GM19324 (cell line): ENCODE data around the gene HRH4.

ENCODE experiments used
- ATAC-seq: cut with Tn5 transposase; IDR thresholded peaks from one replicate; pipeline ENCODE4 v1.9.1; 2021; ENCODE audit warnings: mild to moderate bottlenecking, moderate library complexity; ENCODE audit not compliant: unreplicated experiment, low FRiP score

The HRH4 gene

DNA sequence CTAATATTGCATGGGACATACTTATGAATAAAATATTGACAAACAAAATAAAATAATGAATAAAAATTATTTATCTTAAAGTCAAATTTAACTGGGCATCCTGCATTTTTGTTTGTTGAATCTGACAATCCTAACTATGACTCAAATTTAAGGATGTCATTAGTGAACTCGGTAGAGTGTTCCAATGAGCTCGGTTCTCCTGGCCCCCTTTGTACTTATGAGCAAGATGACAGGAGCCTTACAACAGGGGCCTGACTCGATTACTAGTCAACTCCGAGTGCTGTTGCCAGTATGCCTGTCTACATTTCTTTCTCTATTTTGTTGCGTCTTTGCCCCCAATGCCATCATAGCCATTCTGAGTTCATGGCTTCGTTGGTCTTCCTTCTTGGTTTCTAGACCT is 40.3 kb downstream of the HRH4 start:
- ATAC-seq = no peak

GRCh38 chr18:24502667-24503523 is 42.5 kb downstream of the HRH4 start:
- no peak for ATAC-seq

DNA sequence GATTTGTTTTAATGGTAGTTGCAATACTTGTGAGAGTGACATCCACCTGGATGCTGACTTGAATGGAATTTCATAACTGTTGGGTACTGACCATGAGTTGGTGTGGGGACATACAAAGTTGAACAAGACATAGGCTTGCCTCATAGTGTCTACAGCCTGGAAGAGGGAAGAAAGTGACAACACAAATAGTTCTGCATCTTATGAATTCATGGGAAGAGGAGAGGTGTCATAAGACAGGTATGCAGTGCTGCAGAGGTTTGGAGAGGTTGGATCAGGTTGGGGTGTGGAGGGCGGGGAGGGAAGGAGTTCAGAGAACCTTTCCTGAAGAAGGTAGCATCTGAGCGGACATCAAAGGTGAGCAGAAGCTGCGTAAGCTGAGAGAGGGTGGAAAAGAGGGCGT is 44.0 kb downstream of the HRH4 start:
- ATAC-seq = no peak

DNA sequence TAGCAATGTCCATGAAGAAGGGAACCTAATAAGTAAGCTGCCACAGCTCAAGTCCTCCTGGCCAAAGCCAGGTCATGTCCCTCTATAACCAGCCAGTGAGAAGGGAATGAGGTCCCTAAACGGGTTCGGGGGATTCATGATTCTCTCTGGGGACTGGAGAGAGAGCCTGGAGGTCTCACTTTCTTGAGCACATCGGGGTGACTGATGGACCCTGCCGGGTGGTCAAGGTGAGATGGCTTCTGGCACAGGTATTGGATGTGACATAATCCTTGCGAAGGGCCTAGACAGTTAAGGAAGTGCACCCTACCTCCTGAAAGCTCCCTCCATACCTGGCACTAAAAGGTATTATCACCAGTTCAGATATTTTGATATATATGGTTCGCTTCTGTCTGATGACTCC is 45.7 kb downstream of the HRH4 start:
- ATAC-seq = no peak

GRCh38 chr18:24509435-24509834 is 49.0 kb downstream of the HRH4 start:
- no peak for ATAC-seq

DNA sequence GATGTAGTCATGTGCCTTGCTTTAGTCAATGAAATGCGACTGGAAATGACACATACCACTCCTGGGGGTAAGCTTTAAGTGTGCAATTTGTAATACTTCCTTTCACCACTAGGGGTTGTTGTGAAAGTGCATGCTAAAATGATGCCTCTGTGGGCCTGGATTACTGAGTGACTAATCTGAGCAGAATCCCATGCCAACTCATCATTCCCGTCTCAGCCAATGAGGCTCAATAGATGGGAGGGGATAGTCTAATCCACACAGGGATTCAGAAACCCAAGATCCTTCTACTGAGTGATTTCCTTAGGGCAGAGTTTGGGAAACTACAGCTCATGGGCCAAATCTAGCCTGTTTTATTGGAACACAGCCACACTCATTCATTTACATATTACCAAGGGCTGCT is 54.0 kb downstream of the HRH4 start:
- ATAC-seq = no peak

GRCh38 chr18:24515721-24516120 is 55.3 kb downstream of the HRH4 start:
- no peak for ATAC-seq

DNA sequence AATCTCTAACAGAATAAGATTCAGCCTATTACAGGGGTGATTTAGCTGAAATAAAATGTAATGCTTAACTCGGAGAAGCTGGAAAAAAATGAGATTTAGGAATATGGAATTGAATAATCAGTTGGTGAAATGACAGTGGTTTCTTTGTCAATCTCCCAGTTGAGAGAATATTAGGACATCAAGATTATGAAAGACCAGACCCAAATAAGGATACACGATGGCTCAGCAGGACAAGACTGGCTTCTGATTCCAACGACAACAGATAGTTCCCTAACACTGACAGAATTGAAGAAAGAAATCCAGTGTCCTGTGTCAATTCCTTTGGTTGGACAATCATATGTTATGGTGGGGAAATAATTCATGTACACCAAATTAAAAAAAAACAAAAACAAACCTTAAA is 55.8 kb downstream of the HRH4 start:
- ATAC-seq = no peak

- ATAC-seq = no peak
Measured at GRCh38 chr18:24517554-24517953, 57.1 kb downstream of the HRH4 start.

- ATAC-seq = no peak
Measured at GRCh38 chr18:24518596-24518995, 58.2 kb downstream of the HRH4 start.
